ENCODE data around the gene GPM6B.

Gene GPM6B

DNA sequence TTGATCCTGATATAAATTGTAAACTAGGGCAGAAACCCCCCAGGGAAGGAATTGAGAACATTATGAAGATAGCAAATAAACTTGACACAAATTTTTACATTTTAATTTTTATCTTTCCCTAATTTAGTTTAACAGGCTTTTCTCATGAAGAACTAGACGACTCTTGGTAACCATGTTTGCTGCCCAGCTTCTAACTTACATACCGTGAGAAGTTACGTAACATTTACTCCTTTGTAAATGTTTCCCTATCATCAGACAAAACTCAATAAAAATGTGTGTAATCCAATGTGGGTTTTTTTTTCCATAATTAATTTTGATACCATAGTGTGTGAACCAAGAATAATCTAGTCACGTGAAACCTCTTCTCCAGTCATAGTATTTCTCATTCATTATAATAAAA, 48.0 kb downstream of the GPM6B start:
- DNase-seq (ENCODE audit: low read depth, low spot score): no peak

DNA sequence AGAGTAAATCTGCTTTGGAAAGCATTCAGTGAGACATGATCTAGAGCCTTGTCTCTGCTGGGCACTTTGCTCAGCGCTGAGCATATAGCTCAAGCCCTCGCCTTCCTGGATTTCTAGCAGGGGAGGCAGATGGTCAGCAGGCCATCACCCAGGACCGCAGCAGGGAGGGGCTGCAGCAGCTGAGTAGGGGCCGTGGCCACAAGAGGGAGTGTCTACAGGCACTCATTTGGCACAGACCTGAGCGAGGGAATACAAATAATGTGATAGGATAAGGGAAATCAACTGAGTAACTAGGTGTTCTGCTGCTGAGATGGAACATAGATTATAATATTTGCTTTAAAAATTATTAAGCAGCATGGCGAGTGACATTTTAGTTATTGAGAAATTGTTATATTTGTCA, 52.1 kb downstream of the GPM6B start:
- DNase-seq (ENCODE audit: low read depth, low spot score): no peak

DNA sequence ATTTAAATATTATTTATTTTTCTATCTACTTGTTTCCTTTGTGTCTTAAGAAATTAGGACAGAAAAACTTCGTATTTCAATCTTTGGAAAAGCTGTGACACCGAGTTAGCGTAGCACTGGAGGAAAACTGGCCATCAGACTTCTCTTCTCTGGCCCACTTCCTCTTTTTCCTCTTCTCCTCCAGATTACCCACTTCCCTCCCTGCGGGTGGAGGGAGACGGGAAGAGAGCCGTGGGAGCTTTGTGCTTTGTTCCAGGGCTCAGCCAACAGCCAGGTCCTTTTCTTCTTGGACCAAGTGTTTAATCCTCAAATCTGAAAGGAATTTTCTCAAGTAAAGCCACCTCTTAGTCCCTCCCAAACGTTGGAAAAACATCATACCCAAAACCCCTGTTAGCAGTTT, 52.6 kb downstream of the GPM6B start:
- no peak for DNase-seq (ENCODE audit: low read depth, low spot score)

GRCh38 chrX:13763489-13763888, 53.4 kb downstream of the GPM6B start:
- DNase-seq (ENCODE audit: low read depth, low spot score): no peak

- DNase-seq (ENCODE audit: low read depth, low spot score): no peak
Measured at GRCh38 chrX:13761606-13762414, 55.1 kb downstream of the GPM6B start.

GRCh38 chrX:13760426-13760825, 56.5 kb downstream of the GPM6B start:
- DNase-seq (ENCODE audit: low read depth, low spot score): no peak

- no peak for DNase-seq (ENCODE audit: low read depth, low spot score)
Measured at GRCh38 chrX:13759152-13759718, 57.7 kb downstream of the GPM6B start.

DNA sequence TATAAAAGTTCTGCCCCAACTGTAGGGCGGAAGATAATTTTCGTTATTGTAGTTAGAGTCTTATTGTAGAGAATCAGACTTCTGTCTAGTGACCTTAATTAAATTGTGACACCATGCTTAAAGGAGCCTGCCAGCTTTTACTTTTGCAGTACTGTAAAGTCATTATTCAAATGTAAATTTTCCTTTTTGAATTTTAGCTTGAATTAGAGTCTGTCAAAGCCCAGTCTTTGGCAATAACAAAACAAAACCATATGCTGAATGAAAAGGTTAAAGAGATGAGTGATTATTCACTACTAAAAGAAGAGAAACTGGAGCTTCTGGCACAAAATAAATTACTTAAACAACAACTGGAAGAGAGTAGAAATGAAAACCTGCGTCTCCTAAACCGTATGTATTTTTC, 60.5 kb downstream of the GPM6B start:
- no peak for DNase-seq (ENCODE audit: low read depth, low spot score)

DNA sequence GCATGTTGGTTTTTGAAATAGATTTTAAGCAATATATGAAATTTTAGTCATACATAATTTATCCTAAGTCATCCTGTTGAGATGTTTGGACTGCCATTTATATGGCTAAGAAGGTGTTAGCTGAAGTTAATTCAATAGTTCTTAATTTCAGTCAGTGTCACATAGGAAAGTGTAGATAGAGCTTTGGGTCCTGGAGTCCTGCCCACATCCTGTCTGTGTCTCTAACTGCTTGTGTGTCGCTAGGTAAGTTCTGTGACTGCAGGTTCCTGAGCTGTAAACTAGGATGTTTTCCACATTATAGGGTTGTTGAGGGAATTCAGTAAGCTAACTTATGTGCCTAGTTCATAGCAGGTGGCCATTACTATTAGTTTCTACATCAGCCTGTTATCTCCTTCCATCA, 61.6 kb downstream of the GPM6B start:
- no peak for DNase-seq (ENCODE audit: low read depth, low spot score)

- DNase-seq (ENCODE audit: low read depth, low spot score): no peak
Measured at GRCh38 chrX:13754765-13755164, 62.1 kb downstream of the GPM6B start.

DNA sequence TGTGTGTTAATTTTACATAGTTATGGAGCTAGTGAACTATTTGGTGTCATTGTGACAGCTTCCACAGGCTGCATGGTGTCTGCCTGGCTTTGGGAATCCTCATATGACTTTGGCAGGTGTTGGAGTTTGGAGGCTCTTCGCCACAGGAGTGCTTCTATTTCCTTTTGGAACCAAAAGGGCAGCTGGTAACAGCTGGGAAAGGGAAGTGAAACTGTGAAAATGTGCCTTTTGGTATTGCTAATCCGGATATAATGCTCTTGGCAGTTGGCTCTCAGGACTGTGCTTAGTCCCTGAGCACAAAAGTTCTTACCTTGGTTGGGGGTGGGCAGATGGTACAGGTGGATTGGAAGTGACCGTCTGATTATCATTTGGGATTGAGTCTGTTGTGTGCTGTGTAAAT, 64.2 kb downstream of the GPM6B start:
- DNase-seq (ENCODE audit: low read depth, low spot score): no peak

GRCh38 chrX:13752141-13752540, 64.8 kb downstream of the GPM6B start:
- no peak for DNase-seq (ENCODE audit: low read depth, low spot score)

DNA sequence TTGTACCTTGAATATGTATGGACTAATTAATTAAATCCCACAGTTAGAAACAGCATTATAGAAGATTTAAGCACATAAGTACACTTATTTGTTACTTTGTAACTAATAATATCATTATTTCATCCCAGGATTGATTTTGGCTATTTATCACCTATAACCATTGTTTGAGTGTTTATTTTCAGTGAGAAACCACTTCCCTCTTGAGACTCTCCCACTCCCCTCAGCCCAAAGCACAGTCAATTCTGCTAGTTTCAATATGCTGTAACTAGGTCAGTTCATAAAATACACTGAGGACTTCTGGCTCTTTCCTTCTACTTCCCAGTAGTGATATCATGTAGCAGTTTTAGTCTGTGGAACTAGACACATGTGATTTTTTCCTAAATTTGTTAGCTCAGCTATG, 66.1 kb downstream of the GPM6B start:
- no peak for DNase-seq (ENCODE audit: low read depth, low spot score)

- DNase-seq (ENCODE audit: low read depth, low spot score): no peak
Measured at GRCh38 chrX:13750204-13750603, 66.7 kb downstream of the GPM6B start.

DNA sequence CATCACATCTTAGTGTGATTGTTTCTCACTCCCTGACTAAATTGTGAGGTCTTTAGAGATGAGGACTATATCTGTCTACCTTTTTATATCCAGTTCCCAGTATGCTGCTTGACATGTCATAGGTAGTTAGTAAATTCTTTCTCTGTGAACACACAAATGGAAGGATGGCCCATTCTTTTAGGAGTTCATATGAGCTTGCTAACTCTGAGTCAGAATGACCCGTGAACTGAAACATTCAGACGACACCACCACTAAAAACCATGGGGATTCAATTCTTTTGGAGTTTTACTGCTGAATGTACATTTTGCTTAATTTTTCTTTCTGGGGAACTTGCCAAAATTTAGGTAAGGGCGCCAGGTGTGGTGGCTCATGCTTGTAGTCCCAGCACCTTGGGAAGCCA, 68.4 kb downstream of the GPM6B start:
- DNase-seq (ENCODE audit: low read depth, low spot score): no peak

GRCh38 chrX:13747836-13748235, 69.1 kb downstream of the GPM6B start:
- DNase-seq (ENCODE audit: low read depth, low spot score): no peak

- DNase-seq (ENCODE audit: low read depth, low spot score): no peak
Measured at GRCh38 chrX:13742397-13743176, 74.3 kb downstream of the GPM6B start.

DNA sequence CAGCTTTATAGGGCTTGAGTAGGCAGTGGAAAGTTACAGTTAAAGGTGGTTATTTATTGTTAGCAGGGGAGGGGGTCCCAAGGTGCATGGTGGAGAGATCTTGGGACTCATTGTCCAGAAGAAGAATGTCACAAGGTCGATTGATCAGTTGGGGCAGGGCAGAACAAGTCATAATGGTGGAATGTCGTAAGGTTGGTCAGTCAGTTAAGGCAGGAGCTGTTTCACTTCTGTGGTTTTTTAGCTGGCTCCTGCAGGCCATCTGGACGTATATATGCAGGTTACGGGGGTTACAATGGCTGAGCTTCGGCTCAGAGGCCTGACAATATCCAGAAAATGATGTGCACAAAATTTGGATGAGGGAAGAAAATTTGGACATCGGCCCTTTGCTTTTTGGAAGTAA, 75.2 kb downstream of the GPM6B start:
- DNase-seq (ENCODE audit: low read depth, low spot score): no peak

GRCh38 chrX:13734278-13735172, 82.4 kb downstream of the GPM6B start, which contains the start of the genes OFD1 and TRAPPC2:
OFD1 (plus strand) TSS chrX:13734748; CDS start chrX:13735072, 324 bp downstream.
TRAPPC2 (minus strand) TSS chrX:13734620; CDS start chrX:13719963, 14,657 bp downstream.
- DNase-seq (ENCODE audit: low read depth, low spot score): peak; percentile 87

DNA sequence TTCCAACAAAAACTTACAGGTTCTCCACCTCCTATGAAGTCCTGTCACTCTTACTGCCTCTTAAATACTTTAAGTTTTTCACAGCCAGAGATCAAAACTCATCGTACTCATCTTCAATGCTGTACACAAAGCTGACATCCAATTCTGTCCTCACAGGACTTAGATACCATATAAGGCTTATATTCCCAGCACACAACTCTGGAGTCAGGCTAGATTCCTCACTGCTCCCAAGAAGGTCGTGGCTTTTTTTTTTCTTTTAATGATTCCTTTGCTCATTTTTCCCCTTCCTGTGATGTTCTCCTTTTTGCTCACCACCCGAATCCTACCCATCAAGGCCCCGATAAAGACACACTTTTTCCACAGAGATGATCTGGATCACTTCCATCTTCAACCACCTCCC, 83.4 kb downstream of the GPM6B start:
- DNase-seq (ENCODE audit: low read depth, low spot score): no peak

DNA sequence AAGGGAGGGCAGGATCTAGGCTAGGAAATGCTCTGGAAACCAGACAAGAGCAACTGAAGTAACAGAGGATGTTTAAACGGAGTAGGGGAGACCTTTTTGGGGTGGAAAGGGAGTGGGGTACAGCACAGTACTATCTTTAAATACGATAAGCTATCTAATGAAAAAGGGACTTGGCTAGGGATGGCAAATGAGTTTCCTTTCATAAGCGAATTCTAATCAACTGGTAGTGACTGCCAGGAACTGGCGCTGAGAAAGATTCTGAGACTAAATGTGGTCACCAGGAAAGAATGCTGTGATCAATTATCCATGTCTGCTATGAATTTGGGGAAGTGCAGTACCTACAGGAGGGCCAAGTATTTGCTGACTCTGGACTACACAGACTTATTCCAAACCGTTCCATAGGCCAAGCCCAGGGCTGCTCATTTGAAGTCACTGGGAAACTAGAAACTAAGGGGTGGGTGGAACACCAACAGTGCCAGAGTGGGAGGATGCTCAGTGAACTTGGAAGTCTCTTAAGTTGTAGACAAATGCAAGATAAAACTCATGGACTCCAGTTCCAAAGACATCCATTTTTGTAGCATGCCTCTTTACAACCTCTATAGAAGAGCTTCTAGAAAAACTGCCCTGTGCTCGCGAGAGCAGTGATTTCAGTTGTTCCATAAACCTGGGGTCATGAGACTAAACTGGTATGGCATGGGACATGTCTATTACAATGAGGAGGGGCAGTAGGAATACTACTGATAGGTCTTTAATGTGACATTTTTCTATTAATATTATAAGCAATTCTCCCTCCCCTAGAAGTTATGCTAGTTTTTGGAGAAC, 84.4 kb downstream of the GPM6B start:
- DNase-seq (ENCODE audit: low read depth, low spot score): no peak
